Myocyte (in vitro differentiated cells): ENCODE results near the gene CDC25C. TPM values are rescaled to one million over a fixed set of nuclear protein-coding genes. Genes with fewer than 3 reads are reported as not detected.
A peak's percentile ranks its signal among the peaks of the same experiment; 100 is the strongest.

ENCODE experiments used
- DNase-seq: peaks from one replicate; pipeline ENCODE4 v3.0.0-alpha.2; 2012; ENCODE audit warnings: low read depth
- polyA plus RNA-seq: library from polyadenylated mRNA; unstranded; fragments of >200 nt; gene quantifications from one replicate; pipeline ENCODE4 v1.2.1, GENCODE V29; 2012; ENCODE audit warnings: missing spikeins
- total RNA-seq: library from RNA; depleted of rRNA; stranded (reverse); fragments of >200 nt; gene quantifications from 2 replicates; pipeline ENCODE4 v1.2.3, GENCODE V29; 2014

CDC25C gene
- total RNA-seq, result 0.05 and 0.16 TPM in 2 replicates
- polyA plus RNA-seq, result 0.13 TPM

GRCh38 chr5:138331449-138332368 is at the start of gene CDC25C:
CDC25C (minus strand) TSS chr5:138331804; CDS start chr5:138331180, 624 bp downstream.
- peak; percentile 100 for DNase-seq

GRCh38 chr5:138372653-138373052 is 41.0 kb upstream of the CDC25C start:
- DNase-seq, result no peak

- DNase-seq, result no peak
Observed at GRCh38 chr5:138372225-138372624, 40.6 kb upstream of the CDC25C start.

GRCh38 chr5:138371454-138371853 is 39.9 kb upstream of the CDC25C start:
- no peak for DNase-seq

GRCh38 chr5:138370537-138370936 is 38.9 kb upstream of the CDC25C start:
- no peak for DNase-seq

- no peak for DNase-seq
Observed at GRCh38 chr5:138369706-138370105, 38.1 kb upstream of the CDC25C start.

GRCh38 chr5:138369261-138369660 is 37.7 kb upstream of the CDC25C start:
- DNase-seq, result no peak

GRCh38 chr5:138366632-138367382 is 35.2 kb upstream of the CDC25C start:
- peak; percentile 34 for DNase-seq

GRCh38 chr5:138364576-138364975 is 33.0 kb upstream of the CDC25C start:
- DNase-seq, result no peak

GRCh38 chr5:138360941-138361452 is 29.4 kb upstream of the CDC25C start:
- DNase-seq, result peak; percentile 45

GRCh38 chr5:138359621-138360020 is 28.0 kb upstream of the CDC25C start:
- no peak for DNase-seq

- peak; percentile 76 for DNase-seq
Observed at GRCh38 chr5:138354926-138355378, 23.3 kb upstream of the CDC25C start.

GRCh38 chr5:138354387-138354786 is 22.8 kb upstream of the CDC25C start:
- no peak for DNase-seq

- DNase-seq, result no peak
Observed at GRCh38 chr5:138353560-138354080, 22.0 kb upstream of the CDC25C start.

- peak; percentile 66 for DNase-seq
Observed at GRCh38 chr5:138352722-138353559, 21.3 kb upstream of the CDC25C start.

- peak; percentile 87 for DNase-seq
Observed at GRCh38 chr5:138352071-138352721, 20.6 kb upstream of the CDC25C start, which contains the start of gene KDM3B. KDM3B (plus strand) TSS chr5:138352685; CDS start chr5:138352796, 111 bp downstream.

- no peak for DNase-seq
Observed at GRCh38 chr5:138351517-138351916, 19.9 kb upstream of the CDC25C start.

GRCh38 chr5:138351056-138351455 is 19.5 kb upstream of the CDC25C start:
- no peak for DNase-seq

GRCh38 chr5:138350563-138350890 is 18.9 kb upstream of the CDC25C start:
- DNase-seq, result no peak
